ENCODE results near the gene DCST2. TPM values are rescaled to one million over a fixed set of nuclear protein-coding genes. Genes with fewer than 3 reads are reported as not detected.

Gene DCST2
- total and polyA plus RNA-seq, 9 donors, result 0.17 to 1.4 (median 1.1) TPM; not detected in 1

DNA sequence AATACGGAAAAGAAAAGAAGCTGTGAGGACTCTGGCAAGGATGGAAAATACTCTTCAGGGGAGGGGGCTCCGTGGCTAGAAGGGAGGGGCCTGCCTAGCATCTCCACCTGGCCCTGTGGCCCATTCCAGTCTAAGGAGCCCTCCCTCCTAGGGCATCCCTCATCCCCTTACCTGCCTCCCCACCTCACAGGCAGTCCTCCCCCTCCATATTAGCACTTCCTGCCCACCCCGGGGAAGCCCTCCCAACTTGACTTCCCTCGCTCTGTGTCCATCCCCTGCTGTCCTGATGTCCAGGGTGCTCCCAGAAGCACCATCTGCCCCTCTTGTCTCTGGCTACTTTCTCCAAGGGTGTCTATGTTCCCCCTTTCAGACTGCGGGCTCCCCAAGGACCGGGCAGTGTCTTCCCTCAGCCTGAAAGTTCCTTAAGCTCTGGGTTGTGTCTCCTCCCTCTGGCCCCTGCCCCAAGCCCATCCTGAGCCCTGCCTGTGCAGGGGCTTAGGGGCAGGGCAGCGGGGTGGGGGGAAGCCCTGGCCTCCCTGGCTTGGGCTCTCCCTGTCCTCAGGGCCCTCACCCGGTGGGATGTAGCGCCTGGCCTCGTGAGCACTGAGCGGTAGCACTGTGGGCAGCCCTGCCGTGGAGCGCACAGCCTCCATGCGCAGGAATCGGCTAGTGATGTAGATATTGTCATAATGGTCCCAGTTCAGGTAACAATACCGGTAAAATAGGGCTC lies 3.9 kb downstream of the DCST2 start:
- WGBS, 3 donors, result 71 to 82% (median 74%) methylated on average over 16 of the region's 16 CpGs
- Histone ChIP-seq H3K36me3 (no peaks in the 10 kb centered on the region), H3K27ac (no peak overlapping the region), H3K9me3 (no peaks in the 10 kb centered on the region), H3K4me3 (no peak overlapping the region), H3K4me1 (ENCODE audit: insufficient read depth) (no peaks in the 10 kb centered on the region), H3K27me3 (no peaks in the 10 kb centered on the region)
- no peak for DNase-seq
- TF ChIP-seq, protein P1, sequence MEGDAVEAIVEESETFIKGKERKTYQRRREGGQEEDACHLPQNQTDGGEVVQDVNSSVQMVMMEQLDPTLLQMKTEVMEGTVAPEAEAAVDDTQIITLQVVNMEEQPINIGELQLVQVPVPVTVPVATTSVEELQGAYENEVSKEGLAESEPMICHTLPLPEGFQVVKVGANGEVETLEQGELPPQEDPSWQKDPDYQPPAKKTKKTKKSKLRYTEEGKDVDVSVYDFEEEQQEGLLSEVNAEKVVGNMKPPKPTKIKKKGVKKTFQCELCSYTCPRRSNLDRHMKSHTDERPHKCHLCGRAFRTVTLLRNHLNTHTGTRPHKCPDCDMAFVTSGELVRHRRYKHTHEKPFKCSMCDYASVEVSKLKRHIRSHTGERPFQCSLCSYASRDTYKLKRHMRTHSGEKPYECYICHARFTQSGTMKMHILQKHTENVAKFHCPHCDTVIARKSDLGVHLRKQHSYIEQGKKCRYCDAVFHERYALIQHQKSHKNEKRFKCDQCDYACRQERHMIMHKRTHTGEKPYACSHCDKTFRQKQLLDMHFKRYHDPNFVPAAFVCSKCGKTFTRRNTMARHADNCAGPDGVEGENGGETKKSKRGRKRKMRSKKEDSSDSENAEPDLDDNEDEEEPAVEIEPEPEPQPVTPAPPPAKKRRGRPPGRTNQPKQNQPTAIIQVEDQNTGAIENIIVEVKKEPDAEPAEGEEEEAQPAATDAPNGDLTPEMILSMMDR (IDR thresholded peaks at IDR 0.05), result no peak
- no peak for TF ChIP-seq POLR2A (IDR thresholded peaks at IDR 0.05)
- no peak for TF ChIP-seq EP300 (IDR thresholded peaks at IDR 0.05)
- intact Hi-C loops (cut with DNase I), result no loop called here

DNA sequence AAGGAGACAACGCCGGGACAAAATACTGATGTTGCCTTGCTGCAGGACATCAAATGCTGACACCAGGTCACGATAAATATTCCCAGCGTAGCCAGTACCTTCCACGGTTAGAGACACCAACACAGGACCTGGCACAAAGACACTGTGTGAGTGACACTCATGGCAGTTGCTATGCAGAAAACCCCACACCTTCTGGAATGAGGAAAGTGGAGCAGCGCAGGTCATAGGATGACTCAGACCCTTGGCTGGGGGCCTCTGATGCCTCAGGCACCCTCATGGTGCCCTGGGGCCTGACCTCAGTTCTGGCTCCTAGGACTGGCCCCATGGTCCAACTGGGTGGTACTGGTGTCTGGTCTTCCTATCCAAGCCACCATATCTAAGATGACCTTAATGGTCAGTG lies 7.0 kb downstream of the DCST2 start:
- WGBS, 3 donors, result 82 to 92% (median 89%) methylated on average over 6 of the region's 6 CpGs
- DNase-seq, result no peak

DNA sequence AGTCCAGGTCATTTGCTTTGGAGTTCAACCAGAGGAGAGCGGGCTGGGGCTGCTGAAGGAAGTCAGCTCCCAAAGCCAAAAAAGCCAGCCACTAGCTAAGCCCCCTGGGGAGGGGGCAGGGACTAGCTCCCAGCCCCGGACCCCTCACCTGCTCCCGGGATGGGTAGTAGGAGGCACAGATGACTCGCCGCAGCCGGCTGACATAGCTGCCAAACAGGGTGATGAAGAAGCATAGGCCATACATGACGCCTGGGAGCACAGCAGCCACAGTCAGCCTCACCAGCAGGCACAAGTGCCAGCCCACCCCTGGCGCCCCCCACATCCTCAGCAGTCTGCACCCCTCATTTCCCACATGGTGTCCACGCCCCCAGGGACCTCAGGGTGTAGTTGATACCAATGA lies 7.4 kb downstream of the DCST2 start:
- intact Hi-C loops (cut with DNase I), result no loop called here
- TF ChIP-seq, protein P1 (IDR thresholded peaks at IDR 0.05), result no peak
- TF ChIP-seq POLR2A (IDR thresholded peaks at IDR 0.05) (no peak), EP300 (IDR thresholded peaks at IDR 0.05) (no peak)
- DNase-seq, result no peak
- Histone ChIP-seq H3K4me1 (ENCODE audit: insufficient read depth) (no peaks in the 10 kb centered on the region), H3K27ac (no peak overlapping the region), H3K4me3 (no peak overlapping the region), H3K27me3 (no peaks in the 10 kb centered on the region), H3K9me3 (no peaks in the 10 kb centered on the region), H3K36me3 (no peaks in the 10 kb centered on the region)
- WGBS, 3 donors, result 54 to 62% (median 55%) methylated on average over 9 of the region's 9 CpGs

More for the DNA sequence above, 7.0 kb downstream of the DCST2 start:
- no peaks in the 10 kb centered on the region for H3K27me3 ChIP-seq
- no peaks in the 10 kb centered on the region for H3K9me3 ChIP-seq
- no peaks in the 10 kb centered on the region for H3K4me1 ChIP-seq (ENCODE audit: insufficient read depth)
- no peaks in the 10 kb centered on the region for H3K36me3 ChIP-seq
- H3K27ac ChIP-seq, result no peak overlapping the region
- intact Hi-C loops (cut with DNase I), result no loop called here
- H3K4me3 ChIP-seq, result no peak overlapping the region
- TF ChIP-seq, protein P1 (IDR thresholded peaks at IDR 0.05), result no peak

DNA sequence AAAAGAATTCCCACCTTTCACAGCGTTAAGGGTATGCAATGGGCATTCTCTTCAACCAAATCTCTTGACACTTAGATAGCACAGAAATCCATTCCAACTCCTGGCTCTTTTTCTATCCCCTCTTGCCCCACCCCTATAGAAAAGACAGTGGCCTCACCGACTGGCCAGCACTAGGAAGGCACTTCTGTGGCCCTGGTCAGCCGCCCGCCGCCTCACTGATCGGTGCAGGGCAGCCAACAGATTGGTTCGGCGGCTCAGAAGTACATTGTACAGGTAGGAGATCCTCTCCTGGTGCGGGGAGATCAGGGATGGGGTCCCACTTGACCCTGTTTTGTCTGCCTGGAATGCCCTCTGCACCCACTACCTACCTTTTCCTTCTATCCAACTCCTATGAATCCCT lies 9.3 kb downstream of the DCST2 start:
- Histone ChIP-seq H3K27ac (no peak overlapping the region), H3K9me3 (no peaks in the 10 kb centered on the region), H3K4me3 (no peak overlapping the region), H3K4me1 (ENCODE audit: insufficient read depth) (no peaks in the 10 kb centered on the region), H3K36me3 (no peaks in the 10 kb centered on the region), H3K27me3 (no peaks in the 10 kb centered on the region)
- intact Hi-C loops (cut with DNase I), result no loop called here
- WGBS, 3 donors, result 86 to 92% (median 87%) methylated on average over 9 of the region's 9 CpGs
- DNase-seq, result no peak
- TF ChIP-seq EP300 (IDR thresholded peaks at IDR 0.05), result no peak
- no peak for TF ChIP-seq POLR2A (IDR thresholded peaks at IDR 0.05)
- TF ChIP-seq, protein P1 (IDR thresholded peaks at IDR 0.05), result no peak
